Measurements from ENCODE around the gene PRSS53. TPM values are rescaled to one million over a fixed set of nuclear protein-coding genes. Genes with fewer than 3 reads are reported as not detected.

The PRSS53 gene
- total and polyA plus RNA-seq, 2 experiments from 2014 or later = 0.36 to 2.7 TPM

DNA sequence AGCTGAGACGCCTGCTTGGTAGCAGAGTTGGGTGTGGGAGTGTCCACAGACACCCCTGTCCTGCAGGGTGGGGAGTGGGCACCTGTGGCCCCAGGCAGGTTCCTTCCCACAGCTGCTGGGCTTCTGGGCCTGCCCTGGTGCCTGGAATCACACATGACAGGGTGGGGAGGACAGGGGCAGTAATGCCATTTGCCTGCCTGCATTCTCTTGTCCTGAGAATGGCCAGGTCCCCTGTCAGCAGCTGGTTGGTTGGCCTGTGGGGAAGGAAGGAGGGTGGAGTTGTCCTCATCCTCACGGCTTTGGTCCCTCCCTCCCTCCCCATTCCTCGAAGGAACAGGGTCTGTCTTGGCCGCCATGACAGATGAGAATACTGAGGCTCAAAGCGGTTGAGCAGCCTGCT lies 5.2 kb downstream of the PRSS53 start (continued):
- TF ChIP-seq, protein P1, sequence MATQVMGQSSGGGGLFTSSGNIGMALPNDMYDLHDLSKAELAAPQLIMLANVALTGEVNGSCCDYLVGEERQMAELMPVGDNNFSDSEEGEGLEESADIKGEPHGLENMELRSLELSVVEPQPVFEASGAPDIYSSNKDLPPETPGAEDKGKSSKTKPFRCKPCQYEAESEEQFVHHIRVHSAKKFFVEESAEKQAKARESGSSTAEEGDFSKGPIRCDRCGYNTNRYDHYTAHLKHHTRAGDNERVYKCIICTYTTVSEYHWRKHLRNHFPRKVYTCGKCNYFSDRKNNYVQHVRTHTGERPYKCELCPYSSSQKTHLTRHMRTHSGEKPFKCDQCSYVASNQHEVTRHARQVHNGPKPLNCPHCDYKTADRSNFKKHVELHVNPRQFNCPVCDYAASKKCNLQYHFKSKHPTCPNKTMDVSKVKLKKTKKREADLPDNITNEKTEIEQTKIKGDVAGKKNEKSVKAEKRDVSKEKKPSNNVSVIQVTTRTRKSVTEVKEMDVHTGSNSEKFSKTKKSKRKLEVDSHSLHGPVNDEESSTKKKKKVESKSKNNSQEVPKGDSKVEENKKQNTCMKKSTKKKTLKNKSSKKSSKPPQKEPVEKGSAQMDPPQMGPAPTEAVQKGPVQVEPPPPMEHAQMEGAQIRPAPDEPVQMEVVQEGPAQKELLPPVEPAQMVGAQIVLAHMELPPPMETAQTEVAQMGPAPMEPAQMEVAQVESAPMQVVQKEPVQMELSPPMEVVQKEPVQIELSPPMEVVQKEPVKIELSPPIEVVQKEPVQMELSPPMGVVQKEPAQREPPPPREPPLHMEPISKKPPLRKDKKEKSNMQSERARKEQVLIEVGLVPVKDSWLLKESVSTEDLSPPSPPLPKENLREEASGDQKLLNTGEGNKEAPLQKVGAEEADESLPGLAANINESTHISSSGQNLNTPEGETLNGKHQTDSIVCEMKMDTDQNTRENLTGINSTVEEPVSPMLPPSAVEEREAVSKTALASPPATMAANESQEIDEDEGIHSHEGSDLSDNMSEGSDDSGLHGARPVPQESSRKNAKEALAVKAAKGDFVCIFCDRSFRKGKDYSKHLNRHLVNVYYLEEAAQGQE (IDR thresholded peaks at IDR 0.05; ENCODE audit: unreplicated experiment) = no peak
- TF ChIP-seq ZNF331 (CRISPR knock-in tag; IDR thresholded peaks at IDR 0.05; ENCODE audit: low read depth) (no peak), POLR2AphosphoS5 (IDR thresholded peaks at IDR 0.05; ENCODE audit: low read depth) (no peak), EZH2phosphoT487 (IDR thresholded peaks at IDR 0.05; ENCODE audit: unreplicated experiment) (no peak), NANOG (IDR thresholded peaks at IDR 0.05; ENCODE audit: borderline replicate concordance) (no peak)

DNA sequence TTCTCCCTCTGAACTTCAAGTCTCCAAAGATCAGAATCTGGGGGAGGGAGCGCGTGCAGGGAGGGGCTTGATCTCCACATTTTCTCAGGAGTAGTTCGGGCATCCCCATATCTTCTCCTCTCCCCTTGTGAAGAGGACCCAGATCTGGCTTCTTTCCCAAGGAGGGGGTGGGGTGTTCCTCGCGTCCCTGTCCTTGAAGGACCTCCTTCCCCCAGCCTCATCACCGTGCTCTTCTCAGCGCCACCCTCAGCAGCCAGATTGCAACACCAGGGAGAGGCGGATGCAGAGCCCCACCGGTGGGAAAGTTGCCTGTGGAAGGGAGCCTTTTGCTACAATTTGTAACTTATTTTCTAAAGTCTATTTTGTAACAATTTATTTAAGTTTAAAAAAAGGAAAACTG lies 5.7 kb downstream of the PRSS53 start:
- no peak overlapping the region for H2AFZ ChIP-seq
- Mint-ChIP-seq H3K27ac (no peak overlapping the region), H3K4me1 (peaks cover 5% of the 10 kb centered on the region; the same call in 1 of the 3 replicates), H3K36me3 (ENCODE audit: low read depth) (peaks cover 37% of the 10 kb centered on the region), H3K4me3 (no peak overlapping the region; the same call in 2 of the 3 replicates), H3K9me3 (no peaks in the 10 kb centered on the region), H3K27me3 (ENCODE audit: insufficient read depth, low read depth, poor library complexity) (peaks cover 9% of the 10 kb centered on the region)
- H3K27me3 ChIP-seq (ENCODE audit: insufficient read depth) = no peaks in the 10 kb centered on the region
- no peak overlapping the region for H3K4me3 ChIP-seq
- no peaks in the 10 kb centered on the region for H3K36me3 ChIP-seq (ENCODE audit: insufficient read depth)
- no peaks in the 10 kb centered on the region for H3K4me1 ChIP-seq (ENCODE audit: insufficient read depth)
- no peaks in the 10 kb centered on the region for H3K9me2 ChIP-seq (ENCODE audit: insufficient read depth)
- no peak for TF ChIP-seq JUNB (IDR thresholded peaks at IDR 0.05; ENCODE audit: unreplicated experiment)
- TF ChIP-seq CREB1 (CRISPR knock-in tag; IDR thresholded peaks at IDR 0.05; ENCODE audit: low read depth) = no peak
- TF ChIP-seq, protein P2, sequence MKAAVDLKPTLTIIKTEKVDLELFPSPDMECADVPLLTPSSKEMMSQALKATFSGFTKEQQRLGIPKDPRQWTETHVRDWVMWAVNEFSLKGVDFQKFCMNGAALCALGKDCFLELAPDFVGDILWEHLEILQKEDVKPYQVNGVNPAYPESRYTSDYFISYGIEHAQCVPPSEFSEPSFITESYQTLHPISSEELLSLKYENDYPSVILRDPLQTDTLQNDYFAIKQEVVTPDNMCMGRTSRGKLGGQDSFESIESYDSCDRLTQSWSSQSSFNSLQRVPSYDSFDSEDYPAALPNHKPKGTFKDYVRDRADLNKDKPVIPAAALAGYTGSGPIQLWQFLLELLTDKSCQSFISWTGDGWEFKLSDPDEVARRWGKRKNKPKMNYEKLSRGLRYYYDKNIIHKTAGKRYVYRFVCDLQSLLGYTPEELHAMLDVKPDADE (IDR thresholded peaks at IDR 0.05) = no peak
- TF ChIP-seq EZH2 (IDR thresholded peaks at IDR 0.05; ENCODE audit: low read depth, unreplicated experiment) = no peak
- TF ChIP-seq, protein P3, sequence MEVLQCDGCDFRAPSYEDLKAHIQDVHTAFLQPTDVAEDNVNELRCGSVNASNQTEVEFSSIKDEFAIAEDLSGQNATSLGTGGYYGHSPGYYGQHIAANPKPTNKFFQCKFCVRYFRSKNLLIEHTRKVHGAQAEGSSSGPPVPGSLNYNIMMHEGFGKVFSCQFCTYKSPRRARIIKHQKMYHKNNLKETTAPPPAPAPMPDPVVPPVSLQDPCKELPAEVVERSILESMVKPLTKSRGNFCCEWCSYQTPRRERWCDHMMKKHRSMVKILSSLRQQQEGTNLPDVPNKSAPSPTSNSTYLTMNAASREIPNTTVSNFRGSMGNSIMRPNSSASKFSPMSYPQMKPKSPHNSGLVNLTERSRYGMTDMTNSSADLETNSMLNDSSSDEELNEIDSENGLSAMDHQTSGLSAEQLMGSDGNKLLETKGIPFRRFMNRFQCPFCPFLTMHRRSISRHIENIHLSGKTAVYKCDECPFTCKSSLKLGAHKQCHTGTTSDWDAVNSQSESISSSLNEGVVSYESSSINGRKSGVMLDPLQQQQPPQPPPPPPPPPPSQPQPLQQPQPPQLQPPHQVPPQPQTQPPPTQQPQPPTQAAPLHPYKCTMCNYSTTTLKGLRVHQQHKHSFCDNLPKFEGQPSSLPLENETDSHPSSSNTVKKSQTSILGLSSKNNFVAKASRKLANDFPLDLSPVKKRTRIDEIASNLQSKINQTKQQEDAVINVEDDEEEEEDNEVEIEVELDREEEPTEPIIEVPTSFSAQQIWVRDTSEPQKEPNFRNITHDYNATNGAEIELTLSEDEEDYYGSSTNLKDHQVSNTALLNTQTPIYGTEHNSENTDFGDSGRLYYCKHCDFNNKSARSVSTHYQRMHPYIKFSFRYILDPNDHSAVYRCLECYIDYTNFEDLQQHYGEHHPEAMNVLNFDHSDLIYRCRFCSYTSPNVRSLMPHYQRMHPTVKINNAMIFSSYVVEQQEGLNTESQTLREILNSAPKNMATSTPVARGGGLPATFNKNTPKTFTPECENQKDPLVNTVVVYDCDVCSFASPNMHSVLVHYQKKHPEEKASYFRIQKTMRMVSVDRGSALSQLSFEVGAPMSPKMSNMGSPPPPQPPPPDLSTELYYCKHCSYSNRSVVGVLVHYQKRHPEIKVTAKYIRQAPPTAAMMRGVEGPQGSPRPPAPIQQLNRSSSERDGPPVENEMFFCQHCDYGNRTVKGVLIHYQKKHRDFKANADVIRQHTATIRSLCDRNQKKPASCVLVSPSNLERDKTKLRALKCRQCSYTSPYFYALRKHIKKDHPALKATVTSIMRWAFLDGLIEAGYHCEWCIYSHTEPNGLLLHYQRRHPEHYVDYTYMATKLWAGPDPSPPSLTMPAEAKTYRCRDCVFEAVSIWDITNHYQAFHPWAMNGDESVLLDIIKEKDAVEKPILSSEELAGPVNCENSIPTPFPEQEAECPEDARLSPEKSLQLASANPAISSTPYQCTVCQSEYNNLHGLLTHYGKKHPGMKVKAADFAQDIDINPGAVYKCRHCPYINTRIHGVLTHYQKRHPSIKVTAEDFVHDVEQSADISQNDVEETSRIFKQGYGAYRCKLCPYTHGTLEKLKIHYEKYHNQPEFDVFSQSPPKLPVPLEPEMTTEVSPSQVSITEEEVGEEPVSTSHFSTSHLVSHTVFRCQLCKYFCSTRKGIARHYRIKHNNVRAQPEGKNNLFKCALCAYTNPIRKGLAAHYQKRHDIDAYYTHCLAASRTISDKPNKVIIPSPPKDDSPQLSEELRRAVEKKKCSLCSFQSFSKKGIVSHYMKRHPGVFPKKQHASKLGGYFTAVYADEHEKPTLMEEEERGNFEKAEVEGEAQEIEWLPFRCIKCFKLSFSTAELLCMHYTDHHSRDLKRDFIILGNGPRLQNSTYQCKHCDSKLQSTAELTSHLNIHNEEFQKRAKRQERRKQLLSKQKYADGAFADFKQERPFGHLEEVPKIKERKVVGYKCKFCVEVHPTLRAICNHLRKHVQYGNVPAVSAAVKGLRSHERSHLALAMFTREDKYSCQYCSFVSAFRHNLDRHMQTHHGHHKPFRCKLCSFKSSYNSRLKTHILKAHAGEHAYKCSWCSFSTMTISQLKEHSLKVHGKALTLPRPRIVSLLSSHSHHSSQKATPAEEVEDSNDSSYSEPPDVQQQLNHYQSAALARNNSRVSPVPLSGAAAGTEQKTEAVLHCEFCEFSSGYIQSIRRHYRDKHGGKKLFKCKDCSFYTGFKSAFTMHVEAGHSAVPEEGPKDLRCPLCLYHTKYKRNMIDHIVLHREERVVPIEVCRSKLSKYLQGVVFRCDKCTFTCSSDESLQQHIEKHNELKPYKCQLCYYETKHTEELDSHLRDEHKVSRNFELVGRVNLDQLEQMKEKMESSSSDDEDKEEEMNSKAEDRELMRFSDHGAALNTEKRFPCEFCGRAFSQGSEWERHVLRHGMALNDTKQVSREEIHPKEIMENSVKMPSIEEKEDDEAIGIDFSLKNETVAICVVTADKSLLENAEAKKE (CRISPR knock-in tag; IDR thresholded peaks at IDR 0.05) = no peak
- no peak for ATAC-seq
- H3F3A ChIP-seq (replicated peaks; ENCODE audit: low read depth) = no peaks in the 10 kb centered on the region
- H3K4me2 ChIP-seq = no peak overlapping the region
- no peak for DNase-seq (ENCODE audit: low spot score)
- H3K27ac ChIP-seq (ENCODE audit: low read depth) = no peak overlapping the region
- H3K79me2 ChIP-seq (replicated peaks; ENCODE audit: insufficient read depth) = no peaks in the 10 kb centered on the region
- no peaks in the 10 kb centered on the region; the same call in 1 of the 2 replicates for H4K20me1 ChIP-seq (replicated peaks; ENCODE audit: insufficient read depth)
